ENCODE measurements around the gene SORBS1.

The SORBS1 gene

DNA sequence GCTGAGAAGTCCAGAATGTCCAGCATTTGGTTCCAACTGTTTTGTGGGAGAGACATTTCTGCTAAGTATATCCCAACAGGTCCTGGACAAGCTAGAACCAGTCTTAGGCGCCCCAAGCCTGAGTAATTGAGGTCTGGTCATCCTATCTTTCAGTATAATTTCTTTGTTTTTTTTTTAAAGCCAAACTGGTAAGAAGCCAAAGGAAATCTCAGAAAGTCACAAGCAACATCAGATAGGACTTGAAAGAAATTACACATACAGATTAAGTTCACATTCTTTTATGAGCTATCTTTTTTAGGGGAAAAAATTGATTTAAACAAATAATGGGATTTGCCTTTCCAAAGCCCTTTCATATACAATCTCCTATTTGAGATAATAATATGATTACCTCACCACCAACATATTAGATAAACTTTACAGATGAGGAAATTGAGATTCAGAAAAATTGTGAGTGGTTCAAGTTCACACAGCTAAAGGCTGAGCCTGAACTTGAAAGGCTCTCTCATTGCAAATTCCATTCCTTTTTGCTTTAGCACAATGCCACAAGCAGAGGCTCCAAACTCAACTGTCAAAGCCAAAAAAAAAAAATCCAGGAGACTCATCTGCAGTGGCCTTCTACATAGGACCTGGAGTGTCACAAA lies 285.3 kb downstream of the SORBS1 start:
- no peak for DNase-seq (ENCODE audit: low read depth, low spot score)

DNA sequence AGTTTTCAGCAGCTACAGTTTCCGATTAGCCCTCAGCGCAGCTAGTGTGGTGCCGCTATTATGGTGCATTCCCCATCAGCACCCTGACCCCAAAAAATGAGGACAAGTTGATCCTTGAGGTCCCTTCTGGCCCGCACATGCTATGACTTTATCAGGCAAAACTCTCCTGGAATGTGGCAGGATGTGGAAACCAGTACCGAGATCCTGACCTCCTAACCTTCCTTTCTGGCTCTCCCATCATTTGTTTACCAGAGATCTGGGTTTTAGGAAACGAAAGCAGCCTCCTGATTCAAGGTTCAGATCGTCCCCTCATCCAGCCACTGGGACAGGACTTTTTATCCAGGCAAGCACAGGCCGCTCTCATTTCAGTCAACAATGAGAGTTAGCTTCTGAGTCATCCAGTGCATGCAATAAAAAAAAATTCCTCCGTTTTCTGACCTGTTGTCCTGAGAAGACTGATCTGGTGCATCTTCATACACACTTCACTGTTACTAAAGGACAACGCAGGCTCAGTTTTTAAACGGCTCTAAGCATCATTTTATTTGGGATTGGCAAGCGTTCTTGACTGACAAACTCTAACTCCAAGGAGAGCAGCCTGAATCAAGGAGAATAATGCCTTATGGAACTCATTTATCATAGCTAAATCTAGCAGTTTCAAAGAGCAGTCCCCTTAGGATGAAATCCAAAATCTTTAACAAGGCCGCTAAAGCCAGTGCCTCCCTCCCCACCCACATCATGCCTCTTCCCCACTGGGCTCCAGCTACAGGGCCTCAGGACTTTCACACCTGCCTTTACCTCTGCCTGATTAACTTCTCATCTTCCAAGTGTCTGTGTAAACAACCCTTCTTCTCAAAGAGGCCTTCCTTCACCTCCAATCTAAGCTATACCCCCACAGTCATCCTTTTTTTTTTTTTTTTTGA lies 287.5 kb downstream of the SORBS1 start:
- DNase-seq (ENCODE audit: low read depth, low spot score) = peak; percentile 60

GRCh38 chr10:95268438-95268837 lies 292.7 kb downstream of the SORBS1 start:
- peak; percentile 94 for DNase-seq (ENCODE audit: low read depth, low spot score)

DNA sequence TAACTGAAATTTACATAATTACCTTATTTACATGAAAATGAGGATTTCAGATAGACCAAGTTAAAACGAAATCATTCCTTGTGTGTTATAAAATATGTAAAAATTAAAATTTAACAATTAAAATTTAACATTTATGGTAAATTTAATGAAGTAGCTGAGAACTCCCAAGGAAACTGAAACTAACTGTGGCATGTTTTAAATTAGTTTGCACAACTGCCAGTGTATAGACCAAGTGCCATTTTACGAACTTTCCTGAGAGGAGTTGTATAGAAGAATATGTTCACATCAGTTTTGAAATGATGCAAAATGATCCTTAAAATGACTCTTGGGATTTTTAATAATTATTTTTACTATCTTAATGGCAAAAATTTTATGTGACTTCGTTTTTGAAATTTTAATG lies 293.9 kb downstream of the SORBS1 start:
- DNase-seq (ENCODE audit: low read depth, low spot score) = no peak

DNA sequence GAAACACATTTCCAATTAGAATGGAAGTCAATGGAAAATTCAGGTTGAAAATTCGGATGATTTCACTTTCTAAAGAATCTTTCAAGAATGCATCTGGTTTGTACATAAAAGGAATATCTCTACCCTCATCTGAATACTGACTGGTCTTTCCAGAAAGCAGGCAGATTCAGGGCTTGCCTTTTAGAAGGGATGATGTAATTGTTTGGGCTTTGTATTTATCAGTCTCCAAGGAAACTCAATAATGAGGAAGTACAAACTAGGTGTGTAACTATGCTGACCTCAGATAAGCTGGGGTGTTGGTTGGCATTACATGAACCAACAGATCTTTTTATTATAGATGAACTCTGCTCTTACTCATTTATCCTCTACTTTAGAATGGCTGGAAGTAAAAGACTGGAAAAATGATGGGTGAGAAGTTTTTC lies 294.5 kb downstream of the SORBS1 start:
- DNase-seq (ENCODE audit: low read depth, low spot score) = peak; percentile 62

GRCh38 chr10:95265572-95265971 lies 295.6 kb downstream of the SORBS1 start:
- no peak for DNase-seq (ENCODE audit: low read depth, low spot score)

DNA sequence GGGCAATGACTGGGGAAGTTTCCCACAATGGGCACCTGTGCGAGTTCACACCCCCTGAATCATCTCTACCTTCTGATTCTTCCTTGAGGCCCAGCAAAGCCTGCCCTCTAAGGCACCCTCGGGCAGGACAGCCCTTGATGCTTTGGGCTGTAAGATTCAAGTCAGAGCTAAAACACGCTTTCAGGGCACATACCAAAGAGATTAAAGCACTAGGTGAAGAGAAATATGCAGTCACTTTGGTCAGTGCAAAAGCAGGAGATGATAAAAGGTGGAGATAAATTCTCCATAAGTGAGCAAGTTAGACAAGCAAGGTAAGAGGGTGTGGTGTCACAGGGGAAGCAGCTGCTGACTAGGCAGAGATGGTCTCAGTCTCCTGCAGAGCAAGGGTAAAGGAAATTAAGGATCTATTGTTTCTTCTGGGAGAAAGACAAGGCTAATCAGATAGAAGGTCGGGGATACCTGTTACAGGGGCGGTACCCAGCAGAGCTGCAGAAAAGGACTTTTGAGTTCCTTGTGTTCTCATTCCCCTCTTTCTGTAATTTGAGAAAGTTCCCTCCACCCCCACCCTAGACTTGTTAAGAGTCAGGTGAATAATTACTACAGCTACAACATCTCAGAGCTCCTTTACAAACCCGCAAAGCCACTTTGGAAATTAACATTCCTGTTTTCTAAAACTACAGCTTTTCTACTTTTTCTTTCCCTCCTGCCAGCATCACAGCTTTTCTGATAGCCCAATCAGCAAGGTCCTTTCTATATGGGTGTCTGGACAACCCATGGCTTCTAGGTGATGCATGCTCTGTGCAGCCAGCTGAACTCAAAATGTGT lies 296.7 kb downstream of the SORBS1 start:
- peak; percentile 74 for DNase-seq (ENCODE audit: low read depth, low spot score)

GRCh38 chr10:95263864-95264226 lies 297.3 kb downstream of the SORBS1 start:
- DNase-seq (ENCODE audit: low read depth, low spot score) = peak; percentile 74

GRCh38 chr10:95262763-95263518 lies 298.2 kb downstream of the SORBS1 start:
- no peak for DNase-seq (ENCODE audit: low read depth, low spot score)

GRCh38 chr10:95261926-95262325 lies 299.2 kb downstream of the SORBS1 start:
- no peak for DNase-seq (ENCODE audit: low read depth, low spot score)
